DMS53 treated with DMSO at 0.1 percent for 48 hours (cell line): Measurements from ENCODE around the gene ENPP1.

Experiments used
- DNase-seq: peaks from one replicate; lab custom pipeline; 2025; ENCODE audit not compliant: unreplicated experiment; lab: John Stamatoyannopoulos, UW

The ENPP1 gene

GRCh38 chr6:131784561-131784960 is 23.3 kb upstream of the ENPP1 start:
- no peak for DNase-seq

GRCh38 chr6:131787079-131787478 is 20.7 kb upstream of the ENPP1 start:
- no peak for DNase-seq

- no peak for DNase-seq
These were observed 19.8 kb upstream of the ENPP1 start for GRCh38 chr6:131787766-131788712.

GRCh38 chr6:131789219-131789618 is 18.6 kb upstream of the ENPP1 start:
- no peak for DNase-seq

GRCh38 chr6:131791476-131791875 is 16.3 kb upstream of the ENPP1 start:
- no peak for DNase-seq

- DNase-seq: no peak
These were observed 15.7 kb upstream of the ENPP1 start for GRCh38 chr6:131792091-131792496.

GRCh38 chr6:131795366-131795765 is 12.5 kb upstream of the ENPP1 start:
- no peak for DNase-seq

- DNase-seq: no peak
These were observed 5.5 kb upstream of the ENPP1 start for GRCh38 chr6:131802347-131802746.

GRCh38 chr6:131803007-131803769 is 4.6 kb upstream of the ENPP1 start:
- no peak for DNase-seq

GRCh38 chr6:131804131-131804530 is 3.7 kb upstream of the ENPP1 start:
- no peak for DNase-seq

- DNase-seq: no peak
These were observed 538 bp upstream of the ENPP1 start for GRCh38 chr6:131807321-131807643.

- no peak for DNase-seq
These were observed 845 bp downstream of the ENPP1 start for GRCh38 chr6:131808460-131809269.

GRCh38 chr6:131811500-131811899 is 3.7 kb downstream of the ENPP1 start:
- no peak for DNase-seq

- DNase-seq: no peak
These were observed 6.2 kb downstream of the ENPP1 start for GRCh38 chr6:131813991-131814390.

GRCh38 chr6:131816869-131817268 is 9.0 kb downstream of the ENPP1 start:
- no peak for DNase-seq

- no peak for DNase-seq
These were observed 11.8 kb downstream of the ENPP1 start for GRCh38 chr6:131819572-131820124.

GRCh38 chr6:131821010-131821807 is 13.4 kb downstream of the ENPP1 start:
- DNase-seq: no peak

- DNase-seq: no peak
These were observed 14.3 kb downstream of the ENPP1 start for GRCh38 chr6:131822119-131822518.

GRCh38 chr6:131823276-131823902 is 15.6 kb downstream of the ENPP1 start:
- DNase-seq: no peak

- peak; percentile 41 for DNase-seq
These were observed 18.1 kb downstream of the ENPP1 start for GRCh38 chr6:131825946-131826345.
